ENCODE results near the gene SLIT3.

The SLIT3 gene

DNA sequence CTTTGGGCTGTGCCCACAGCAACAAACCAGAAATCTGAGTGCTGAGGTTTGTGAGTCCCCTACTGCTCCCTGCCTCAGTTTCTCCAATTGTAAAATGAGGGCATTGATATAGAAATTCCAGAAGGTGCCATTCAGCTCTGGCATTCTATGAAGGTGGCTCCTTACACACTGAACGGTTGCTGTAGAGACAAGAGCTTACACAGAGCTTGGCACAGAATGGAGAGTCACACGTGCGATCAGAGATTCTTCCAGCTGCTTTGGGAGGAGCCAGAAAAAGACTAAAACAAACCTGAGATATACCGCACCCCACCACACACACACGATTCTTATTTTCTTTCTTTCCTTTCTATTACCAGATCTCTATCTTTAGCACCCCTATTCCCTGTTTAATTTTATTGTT is 122.7 kb downstream of the SLIT3 start:
- DNase-seq (ENCODE audit: low read depth in 4 of 4, low spot score in 1 of 4) = no peak

DNA sequence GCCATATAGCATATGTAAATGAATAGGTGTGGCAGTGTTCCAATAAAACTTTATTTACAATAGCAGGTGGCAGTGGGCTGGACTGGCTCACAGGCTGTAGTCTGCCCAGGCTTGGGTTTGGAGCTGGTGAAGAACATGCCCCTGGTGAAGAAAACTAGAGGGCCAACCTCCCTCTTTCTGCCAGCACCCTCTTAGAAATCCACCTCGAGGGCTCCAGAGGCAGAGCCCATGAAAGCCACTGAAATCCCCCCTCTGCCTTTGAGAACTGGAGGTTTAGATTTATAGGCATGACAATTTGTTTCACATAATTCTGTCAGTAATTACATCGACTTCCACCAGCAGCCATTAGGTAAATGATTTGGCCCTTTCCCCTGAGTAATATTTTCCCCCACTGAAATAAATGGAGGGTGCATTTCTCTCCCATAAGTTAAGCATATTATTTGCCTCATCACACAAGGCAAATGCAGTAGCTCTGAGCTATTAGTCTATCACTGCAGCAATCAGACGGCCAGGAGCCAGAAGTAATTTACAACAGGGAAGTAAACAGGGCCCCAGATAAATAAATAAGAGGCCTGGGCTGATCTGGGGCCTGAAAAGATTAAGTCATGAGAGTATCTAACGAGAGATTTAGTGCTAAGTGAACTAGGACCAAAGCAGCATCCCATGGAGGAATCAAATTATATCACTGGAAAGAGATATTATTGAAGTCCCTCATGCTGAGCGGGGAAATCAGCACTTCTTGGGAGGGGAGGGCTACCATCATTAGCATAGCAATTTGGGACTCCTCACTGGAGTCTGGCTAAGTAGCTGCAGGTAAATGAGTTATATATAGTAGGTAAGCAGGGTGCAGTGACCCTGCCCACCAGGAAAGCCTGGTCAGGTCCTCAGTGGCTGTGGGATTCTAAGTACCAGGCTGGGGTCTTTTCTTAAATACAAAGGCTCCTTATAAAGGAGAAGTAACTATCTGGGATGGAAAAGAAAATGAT is 123.9 kb downstream of the SLIT3 start:
- DNase-seq (ENCODE audit: low read depth in 4 of 4, low spot score in 1 of 4) = no peak

DNA sequence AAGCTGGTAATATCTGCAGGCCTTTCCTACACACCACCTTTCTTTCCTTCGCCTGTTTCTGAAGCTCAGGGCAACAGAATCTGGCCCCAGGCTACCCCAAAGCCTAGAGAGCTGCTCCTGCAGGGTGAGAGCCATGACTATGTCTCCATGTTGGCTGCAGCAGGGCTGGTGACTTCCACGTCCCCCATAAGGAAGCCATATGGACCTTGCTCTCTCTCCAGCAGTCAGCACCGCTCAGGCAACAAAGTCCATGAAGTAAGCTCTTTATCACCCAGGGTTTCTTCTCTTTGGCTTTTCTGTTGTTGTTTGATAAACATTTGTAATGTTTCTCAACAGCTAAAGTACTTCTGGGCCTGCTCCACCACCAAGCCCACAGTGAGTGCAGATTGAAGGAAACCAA is 125.2 kb downstream of the SLIT3 start:
- no peak for DNase-seq (ENCODE audit: low read depth in 4 of 4, low spot score in 1 of 4)

DNA sequence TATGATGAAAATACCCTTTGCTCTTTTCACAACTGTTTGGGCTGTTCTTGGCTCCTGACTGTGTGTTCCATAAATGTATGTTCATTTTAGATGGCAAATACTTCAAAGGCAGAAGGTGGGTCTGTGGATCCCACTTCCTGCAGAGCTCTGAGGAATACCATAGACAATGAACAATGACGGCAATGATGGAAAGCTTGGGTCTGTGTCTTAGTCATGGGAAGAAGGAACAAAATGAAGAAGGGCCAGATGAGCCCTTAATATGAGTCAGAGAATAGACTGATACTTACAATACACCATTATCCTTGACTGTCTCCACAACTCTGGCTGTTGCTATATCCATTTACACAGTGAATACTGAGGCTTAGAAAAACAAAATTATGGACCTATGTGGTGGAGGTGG is 126.0 kb downstream of the SLIT3 start:
- DNase-seq (ENCODE audit: low read depth in 4 of 4, low spot score in 1 of 4) = no peak

DNA sequence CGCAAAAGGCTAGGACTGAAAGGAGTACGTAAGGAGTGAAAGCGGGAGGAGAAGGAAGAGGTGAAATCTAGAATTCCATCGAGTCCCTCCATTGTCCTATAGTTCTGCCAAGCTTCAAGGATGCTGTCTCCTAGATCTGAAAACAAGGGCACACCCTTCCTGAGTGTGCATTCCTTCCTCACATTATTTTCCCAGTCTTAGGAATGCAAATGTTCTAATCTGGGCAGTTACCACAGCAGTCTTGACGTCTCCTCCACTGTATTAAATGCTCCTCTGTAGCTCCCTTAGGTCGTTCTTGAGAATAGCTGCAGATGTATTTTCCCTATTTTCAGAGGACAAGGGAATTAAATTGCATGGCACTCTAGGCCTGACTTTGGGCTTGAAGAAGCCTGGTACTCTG is 127.6 kb downstream of the SLIT3 start:
- no peak for DNase-seq (ENCODE audit: low read depth in 4 of 4, low spot score in 1 of 4)

DNA sequence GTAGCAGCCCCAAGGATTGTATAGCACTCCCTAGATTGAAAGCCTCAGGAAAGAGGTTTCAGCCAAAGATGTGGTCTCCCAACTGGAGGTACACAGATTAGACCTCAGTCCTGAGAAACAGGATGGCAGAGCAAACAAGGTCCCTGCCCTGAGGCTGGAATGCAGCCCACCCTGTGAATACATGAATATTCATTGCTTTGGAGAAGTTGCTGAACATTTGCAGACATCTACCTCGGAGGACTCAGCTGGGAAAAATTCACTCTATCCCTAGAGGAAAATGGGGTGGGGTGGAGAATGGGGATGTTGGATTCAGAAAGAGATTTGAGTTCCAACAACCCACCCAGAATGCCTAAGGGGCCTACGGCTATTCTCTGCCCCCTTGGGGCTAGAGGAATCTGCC is 129.4 kb downstream of the SLIT3 start:
- no peak for DNase-seq (ENCODE audit: low read depth in 4 of 4, low spot score in 1 of 4)

DNA sequence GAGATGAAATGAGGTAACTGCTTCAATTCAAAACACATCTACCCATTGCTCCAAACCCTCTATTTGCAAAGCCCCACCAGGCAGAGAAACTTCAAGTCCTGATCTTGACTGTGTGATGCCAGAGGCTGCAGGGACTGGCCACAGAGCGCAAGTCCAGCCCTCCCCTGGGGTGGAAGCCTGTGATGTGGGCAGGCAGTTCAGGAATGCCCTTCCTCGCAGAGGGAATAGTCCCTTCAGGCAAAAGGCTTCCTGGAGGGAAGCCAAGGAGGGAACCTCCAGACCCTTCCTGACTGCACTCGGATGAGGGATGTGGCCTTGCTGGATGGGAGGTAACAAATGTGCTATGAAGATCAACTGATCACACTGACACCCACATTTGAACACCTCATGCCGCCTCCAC is 131.2 kb downstream of the SLIT3 start:
- no peak for DNase-seq (ENCODE audit: low read depth in 4 of 4, low spot score in 1 of 4)

DNA sequence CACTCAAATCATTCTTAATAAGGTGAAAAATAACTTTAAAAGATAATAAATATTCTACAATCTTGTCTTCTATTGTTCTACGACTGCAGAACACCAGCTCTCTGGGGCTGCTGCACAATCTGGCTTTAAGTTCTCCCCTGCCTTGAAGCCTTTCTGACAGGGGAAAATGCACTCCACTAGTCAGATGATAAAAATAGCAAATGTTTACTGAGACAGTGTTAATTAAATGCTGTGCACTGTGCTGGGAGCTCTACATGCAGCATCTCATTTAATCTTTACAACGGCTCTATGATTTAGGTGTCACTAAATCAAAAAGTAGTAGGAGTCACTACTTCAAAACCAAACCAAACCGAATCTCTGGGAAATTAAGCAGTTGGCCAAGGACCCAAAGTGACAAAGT is 132.7 kb downstream of the SLIT3 start:
- DNase-seq (ENCODE audit: low read depth in 4 of 4, low spot score in 1 of 4) = no peak

DNA sequence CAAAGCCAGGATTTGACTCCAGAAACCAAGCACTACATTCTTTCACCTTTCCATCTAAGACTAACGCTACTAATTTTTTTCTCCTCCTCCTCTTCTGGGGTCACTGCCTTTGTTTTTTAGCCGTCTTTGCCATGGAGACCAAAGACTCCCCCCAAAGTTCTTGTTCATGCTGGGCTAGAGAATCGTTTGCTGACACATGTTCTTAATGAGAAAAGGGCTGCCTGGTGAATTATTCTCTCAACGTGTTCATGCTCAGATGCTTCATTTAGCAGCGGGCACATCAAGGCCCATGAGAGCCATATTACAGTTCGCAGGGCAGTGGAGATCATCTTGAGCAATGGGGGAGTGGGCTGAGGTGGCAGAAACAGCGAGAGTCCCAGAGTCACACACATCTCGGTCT is 134.9 kb downstream of the SLIT3 start:
- no peak for DNase-seq (ENCODE audit: low read depth in 4 of 4, low spot score in 1 of 4)

DNA sequence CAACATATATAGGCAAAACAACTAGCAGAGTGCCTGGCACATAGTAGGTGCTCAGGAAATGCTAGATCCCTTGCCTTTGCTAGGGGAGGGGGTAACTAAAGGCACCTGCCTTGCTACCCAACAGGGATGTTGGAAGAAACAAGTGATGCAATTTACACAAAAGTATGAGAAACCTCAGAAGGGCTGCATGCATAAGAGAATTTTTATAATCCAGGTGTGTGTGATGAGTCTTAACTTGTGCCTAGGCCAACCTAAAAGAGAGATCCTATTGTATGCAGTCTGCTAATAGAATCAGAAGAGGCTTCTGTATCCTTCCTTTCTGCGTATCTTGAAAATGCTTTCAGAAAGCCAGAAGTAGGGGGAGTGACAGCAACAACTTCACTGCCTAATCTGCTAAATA is 135.9 kb downstream of the SLIT3 start:
- no peak for DNase-seq (ENCODE audit: low read depth in 4 of 4, low spot score in 1 of 4)

DNA sequence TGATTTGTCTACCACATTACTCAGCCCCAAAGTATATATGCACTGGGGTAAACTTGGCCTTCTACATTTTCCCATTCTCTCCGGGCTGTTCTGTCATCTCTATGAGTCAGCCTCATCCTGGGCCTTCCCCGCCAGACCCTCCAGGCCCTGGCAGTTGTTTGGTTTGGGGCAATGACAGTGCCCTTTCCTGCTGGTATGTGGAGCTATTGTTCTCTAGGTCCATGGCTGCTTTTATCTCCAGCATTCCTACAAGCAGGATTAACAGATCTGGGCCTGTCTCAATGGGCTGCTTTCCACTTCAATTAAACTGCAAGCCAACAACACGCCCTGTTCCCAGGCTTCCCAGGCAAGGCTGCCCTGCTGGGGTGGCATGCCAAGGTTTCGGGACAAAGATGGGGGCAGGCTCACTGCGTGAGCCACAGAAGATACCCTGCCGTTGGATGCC is 136.4 kb downstream of the SLIT3 start:
- no peak for DNase-seq (ENCODE audit: low read depth in 4 of 4, low spot score in 1 of 4)

DNA sequence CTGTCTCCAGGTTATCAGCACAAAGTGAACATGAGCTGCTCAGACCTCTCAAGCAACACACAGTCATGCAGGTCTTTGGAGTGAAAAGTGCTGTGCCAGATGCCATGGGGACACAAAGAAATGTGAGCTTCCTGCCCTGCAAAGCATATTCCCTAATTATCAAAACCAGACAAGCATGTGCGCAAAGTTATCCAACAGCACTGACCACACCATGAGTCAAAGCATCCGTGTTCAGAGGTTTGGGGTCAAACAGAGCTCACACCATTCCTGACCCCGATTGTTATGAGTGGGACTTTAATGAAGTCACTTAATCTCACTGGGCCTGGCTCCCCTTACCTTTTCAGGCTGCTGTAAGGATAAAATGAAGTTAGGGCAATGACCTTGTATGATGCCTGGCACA is 138.5 kb downstream of the SLIT3 start:
- no peak for DNase-seq (ENCODE audit: low read depth in 4 of 4, low spot score in 1 of 4)

DNA sequence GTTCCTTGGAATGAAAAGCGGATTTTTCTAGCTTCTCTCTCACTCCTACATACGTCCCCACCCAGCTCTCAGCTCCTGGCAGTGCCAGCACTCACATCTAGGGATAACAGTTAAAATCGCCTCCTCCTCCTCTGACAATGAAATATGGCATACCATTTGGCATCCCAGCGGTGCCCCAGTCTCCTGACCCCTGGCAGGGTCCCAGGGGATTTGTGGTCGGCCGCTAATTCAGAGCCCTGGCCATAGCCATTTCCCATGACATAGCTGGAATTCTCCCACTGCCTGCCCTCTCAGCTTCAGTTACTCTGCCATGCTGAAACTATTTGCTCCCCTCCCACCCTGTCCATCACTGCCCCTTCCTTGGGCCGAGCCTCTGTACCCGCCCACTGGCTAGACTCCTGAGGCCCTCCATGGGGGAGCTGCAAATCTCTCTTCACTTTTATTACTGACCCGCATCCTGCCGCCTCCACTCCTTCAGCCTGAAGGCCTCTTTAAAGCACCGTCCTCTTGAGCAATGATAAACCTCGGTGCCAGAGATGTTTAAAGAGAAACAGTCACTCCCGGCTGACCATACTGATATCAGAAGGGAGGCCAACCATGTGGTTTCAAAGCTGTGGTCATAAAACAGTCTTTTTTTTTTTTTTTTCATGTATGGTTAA is 139.8 kb downstream of the SLIT3 start:
- DNase-seq (ENCODE audit: low read depth in 4 of 4, low spot score in 1 of 4) = no peak

DNA sequence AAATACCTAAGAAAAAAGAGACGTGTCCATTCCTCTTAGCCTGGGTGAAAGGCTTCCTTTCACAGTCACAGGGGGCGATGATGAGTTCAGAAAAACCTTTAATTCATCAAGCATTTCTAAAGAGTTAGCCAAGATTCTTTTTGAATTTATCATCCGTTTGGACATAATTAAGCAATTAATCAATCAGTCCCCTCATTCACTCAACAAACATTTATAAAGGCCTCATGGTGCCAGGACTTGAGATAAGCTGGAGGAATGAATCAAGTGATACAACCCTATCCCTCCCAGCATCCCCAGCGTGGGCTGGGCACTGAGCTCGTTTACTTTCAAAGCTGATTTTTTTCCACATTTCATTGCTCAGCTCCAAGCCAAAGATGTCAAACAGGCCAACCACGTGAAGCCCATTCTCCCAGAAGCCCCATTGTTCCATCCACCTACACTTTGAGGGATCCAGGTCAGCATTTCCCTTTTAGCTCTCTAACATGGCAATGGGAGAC is 140.5 kb downstream of the SLIT3 start:
- DNase-seq (ENCODE audit: low read depth in 4 of 4, low spot score in 1 of 4) = no peak

DNA sequence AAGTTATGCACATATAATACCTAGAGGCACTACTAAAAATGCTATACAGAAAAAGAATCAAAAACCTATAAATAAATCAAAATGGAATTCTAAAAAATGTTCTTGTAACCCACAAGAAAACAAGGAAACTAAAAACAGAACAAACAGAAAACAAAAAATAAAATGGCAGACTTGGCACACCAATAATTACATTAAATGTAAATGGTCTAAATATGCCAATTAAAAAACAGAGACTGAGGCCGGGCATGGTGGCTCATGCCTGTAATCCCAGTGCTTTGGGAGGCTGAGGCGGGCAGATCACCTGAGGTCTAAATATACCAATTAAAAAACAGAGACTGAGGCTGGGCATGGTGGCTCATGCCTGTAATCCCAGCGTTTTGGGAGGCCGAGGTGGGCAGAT is 142.2 kb downstream of the SLIT3 start:
- no peak for DNase-seq (ENCODE audit: low read depth in 4 of 4, low spot score in 1 of 4)

DNA sequence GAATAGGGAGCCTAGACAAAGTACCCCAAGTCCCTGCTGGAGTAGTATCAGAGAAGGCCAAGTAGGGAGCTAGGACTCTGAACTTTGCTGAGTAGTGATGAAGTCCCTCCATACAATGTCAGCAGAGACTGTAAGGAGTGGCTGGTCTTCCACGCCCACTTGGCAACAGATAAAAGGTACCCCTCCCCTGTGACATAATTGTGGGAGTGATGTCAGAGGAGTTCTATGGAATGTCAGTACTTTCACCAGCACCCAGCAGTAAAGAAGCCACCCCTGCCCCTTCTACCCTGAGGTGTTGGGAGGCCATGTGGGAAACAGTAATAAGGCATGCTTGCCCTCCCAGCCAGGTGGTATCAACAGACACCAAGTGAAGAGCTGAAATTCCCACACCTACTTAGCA is 143.9 kb downstream of the SLIT3 start:
- DNase-seq (ENCODE audit: low read depth in 4 of 4, low spot score in 1 of 4) = no peak

DNA sequence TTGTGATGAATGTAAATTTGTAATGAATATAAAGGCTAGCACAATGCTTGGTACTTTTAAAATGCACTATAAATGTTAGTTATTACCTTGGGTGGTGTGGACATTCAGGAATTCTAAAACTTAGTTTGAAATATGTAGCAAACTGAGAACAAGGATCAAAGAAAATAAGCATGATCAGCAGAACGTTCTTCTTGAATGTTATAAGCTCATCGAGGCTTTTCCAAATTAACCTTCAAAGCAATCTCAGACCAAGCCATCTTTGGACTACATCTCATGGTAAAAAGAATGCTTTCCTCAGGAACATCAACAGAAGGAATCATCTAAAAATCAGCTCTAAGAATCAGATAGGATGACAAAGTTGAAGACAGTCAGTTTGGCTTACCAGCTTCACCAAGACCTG is 146.3 kb downstream of the SLIT3 start:
- no peak for DNase-seq (ENCODE audit: low read depth in 4 of 4, low spot score in 1 of 4)

DNA sequence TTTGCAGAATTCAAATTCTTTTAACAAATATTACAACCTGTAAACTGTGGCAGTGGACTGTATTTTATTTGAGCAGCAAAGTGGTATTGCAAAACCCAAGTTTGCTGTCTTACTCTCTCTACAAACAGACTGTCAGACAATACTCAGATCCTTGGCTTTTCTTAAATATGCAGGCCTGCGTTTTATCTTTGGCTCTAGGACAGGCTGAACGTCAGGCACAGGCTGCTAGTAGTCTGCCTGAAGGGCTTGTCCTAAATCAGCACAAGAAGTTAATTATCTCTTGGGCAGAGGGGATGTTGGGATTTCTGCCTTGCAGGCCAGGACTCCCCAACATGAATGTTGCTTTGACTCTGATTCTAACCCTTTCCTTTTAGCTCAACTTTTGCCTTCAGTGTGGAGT is 147.5 kb downstream of the SLIT3 start:
- no peak for DNase-seq (ENCODE audit: low read depth in 4 of 4, low spot score in 1 of 4)

DNA sequence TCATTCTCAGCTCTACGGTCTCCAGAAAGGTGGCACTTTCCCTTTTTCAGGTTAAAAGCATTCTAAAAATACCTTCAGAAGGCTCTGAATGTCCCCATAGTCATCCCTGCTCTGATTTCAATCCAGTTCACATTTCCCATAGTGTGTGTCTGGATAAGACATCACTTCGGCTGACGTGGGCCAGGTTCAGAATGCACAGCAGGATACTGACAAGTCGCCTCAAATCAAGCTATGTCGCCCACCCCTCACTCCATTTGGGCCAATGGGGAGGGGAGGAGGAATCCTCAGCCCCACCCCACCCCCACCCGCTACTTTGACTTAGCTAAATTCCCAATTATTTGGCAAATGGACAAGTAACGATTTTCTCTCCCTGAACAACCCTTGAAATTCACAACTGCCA is 148.0 kb downstream of the SLIT3 start:
- no peak for DNase-seq (ENCODE audit: low read depth in 4 of 4, low spot score in 1 of 4)

DNA sequence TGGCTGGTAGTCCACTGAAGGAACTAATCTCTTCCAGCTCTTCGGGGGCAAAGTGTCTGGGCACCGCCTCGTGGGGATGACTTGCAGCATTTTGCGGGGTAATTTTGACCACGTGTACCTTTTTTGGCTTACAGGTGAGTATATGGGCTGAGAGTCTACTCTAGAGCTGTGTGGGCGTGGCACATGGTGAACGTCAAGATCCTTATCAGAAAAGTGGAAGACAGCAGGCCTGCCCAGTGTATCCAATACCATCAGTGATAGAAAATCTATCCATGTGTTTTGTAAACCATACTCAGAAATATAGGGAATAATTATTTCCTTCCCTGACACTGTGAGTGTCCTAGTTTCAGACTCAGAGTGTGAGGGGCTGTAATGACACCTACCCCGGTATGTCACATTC is 148.5 kb downstream of the SLIT3 start:
- no peak for DNase-seq (ENCODE audit: low read depth in 4 of 4, low spot score in 1 of 4)

DNA sequence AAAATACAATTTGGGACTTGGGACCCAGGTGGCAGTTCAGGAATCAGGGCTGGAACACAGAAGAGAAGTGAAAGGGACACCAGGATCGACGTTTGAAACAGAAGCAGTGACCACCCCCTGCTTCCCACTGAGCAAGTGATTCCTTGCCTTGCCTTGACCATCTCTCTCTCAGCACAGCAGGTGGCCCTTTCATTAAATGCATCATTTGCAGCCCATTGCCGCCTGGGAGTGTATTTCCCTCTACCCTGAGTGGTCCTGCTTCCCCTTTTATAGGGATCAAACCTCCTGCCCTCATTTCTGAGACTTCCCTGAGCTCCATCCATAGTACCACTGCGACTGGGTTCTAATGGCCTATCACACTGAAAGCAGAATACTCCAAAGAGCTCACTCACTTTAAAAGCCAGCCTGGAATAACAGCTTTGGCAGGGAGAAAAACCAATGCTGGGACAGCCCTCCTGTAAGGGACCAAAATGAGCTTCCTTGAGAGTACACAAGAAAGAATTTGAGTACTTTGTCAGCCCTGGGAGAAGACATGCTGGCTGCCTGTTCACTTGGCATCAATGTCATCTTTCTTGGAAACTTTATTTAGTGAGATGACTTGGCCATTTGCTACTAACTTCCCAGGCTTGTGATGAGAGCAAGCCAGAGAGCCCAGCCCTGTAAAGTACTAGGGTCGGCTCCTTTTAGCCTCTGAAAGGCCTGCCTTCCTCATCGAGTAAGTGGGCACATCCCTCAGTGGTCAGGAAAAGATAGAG is 149.7 kb downstream of the SLIT3 start:
- DNase-seq (ENCODE audit: low read depth in 4 of 4, low spot score in 1 of 4) = no peak

DNA sequence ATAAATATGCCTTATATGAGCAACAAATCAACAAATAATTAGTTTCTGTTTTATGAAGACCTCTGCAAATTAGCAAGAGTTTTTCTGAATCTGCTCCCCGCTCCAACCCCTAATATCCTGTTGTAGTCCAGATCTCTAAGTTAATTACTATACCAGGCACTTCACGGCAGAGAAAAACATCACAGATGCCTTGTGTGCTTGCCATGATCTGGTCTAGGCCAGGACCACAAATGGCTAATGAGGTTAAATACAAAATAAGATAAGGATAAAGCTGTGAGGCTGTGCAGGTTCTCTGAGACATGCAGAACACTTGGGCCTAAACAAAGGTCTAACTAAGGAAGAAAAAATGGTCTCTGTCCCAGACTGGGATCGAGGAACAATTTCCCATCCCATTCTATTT is 150.8 kb downstream of the SLIT3 start:
- no peak for DNase-seq (ENCODE audit: low read depth in 4 of 4, low spot score in 1 of 4)
